T-helper 22 cell (primary cell): ENCODE measurements around the gene GREB1.

Experiments used
- DNase-seq: peaks from one replicate; pipeline ENCODE4 v3.0.0-alpha.2; 2020; ENCODE audit warnings: low read depth

Gene GREB1

GRCh38 chr2:11509657-11510360, 24.0 kb upstream of the GREB1 start:
- DNase-seq, result no peak

- DNase-seq, result no peak
Observed at GRCh38 chr2:11512431-11512830, 21.4 kb upstream of the GREB1 start.

DNA sequence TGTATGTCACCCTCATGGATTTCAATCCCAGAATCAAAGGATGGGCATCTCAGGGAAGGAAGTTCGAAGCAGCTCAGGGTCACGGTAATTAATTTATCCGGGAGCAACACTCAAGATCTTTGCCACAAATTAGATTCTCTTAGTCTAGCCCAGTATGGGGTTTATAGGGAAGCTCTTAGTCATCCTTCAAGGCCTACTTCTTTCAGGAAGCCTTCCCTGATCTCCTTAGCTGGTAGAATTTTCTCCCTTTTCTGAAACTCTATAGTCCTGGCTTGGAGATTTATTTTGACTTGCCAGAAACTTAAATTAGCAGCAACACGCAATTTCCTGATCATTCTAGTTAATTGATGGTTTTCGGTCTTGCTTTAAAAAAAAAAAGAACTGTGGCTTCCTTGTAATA, 20.5 kb upstream of the GREB1 start:
- no peak for DNase-seq

DNA sequence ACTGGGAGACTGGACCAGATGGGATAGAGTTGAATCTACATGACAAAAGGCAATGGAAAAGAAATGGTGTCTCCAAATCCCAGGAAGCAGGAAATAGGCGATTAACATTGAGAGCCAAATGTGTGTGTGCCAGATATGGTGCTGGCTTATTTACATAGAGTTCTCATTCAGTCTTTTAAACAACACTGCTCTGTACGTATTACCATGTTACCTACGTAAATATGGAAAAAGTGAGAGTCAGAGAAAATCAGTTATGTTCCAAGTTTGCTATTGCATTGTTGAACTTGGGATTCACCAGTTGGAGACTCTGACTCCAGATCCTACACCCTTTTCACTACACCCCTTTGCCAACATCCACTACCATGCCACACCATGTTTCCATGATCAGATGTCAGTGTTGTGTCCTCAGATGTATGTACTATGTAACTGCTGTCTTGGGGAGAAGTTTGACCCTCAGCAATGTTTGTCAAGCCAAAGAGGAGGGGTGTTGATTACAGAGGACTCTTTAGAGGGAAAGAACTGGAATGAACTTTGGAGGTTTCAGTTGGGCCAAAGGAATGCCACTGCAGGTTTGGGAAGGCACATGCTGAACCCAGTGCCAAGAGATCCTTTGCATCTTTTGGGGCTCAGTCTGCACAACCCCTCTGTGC, 19.6 kb upstream of the GREB1 start:
- DNase-seq, result no peak

GRCh38 chr2:11514904-11515303, 18.9 kb upstream of the GREB1 start:
- DNase-seq, result no peak

DNA sequence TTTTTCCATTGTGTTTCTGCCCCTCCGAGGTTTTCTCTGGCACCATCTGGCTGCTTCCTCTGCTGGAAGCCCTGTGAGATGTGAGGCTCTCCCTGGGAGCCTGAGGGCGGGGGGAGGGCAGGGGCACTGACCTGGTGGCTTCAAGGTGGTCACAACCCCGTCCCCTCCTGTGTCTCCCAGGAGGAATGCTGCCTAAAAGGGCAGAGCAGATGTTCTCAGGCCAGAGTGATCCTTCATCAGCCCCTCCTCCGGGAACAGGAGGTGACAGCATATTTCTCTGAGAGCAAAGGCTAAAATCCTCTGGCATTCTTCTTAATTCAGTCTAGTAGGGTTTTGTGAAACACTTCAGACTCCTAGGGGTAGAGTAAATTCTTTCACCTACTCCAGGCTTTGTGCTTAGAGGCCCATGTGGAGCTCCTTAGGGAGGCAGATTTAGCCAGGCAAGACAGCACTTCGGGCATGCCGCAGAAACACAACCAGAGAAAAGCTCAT, 18.3 kb upstream of the GREB1 start:
- no peak for DNase-seq

DNA sequence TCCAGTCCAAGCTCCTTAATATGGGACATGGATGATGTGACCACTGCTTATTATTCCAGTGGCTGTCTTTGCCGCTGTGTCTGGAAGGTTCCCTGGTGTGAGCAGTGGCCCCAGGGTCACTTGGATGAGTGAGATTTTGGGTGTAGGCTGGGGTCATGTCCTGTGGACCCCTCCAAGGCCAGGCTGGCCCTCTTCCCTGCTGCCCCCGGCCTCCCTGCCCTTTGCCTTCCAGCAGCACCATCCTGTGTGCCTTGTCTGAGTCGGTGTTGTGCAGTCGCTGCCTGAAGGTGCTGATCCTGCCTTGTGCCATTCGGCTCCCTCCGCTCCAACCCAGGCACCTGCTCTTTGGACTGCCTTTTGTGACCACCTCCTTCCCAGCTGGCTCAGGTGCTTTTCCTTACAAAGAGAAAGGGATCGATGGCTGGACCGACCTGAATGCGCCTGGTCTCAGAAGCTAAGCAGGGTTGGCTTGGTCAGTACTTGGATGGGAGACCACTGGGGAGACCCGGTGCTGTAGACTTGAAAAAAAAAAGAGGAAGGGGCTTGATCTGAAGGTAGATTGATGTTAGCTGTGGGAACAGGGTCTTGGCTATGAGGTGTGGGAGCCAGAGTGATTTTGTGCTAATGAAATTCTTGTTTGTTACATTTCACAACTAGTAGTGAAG, 16.7 kb upstream of the GREB1 start:
- DNase-seq, result no peak

DNA sequence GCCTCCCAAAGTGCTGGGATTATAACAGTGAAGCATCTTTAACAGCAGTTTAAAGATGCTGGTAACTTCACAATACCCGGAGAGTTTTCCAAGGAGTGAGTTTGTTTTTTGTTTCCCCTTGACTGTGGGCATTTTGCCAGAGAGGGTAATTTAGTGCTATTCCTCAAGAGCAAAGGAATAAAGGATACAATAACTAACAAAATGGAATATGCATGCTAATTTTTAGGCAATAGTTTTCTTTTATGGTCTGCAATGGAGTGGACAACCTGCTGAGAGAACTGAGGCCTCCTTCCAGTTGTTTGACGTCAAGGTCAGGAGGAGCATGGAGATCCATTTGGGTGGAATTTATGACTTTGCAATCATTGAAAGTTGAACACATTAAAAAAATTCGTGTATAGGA, 15.9 kb upstream of the GREB1 start:
- no peak for DNase-seq

DNA sequence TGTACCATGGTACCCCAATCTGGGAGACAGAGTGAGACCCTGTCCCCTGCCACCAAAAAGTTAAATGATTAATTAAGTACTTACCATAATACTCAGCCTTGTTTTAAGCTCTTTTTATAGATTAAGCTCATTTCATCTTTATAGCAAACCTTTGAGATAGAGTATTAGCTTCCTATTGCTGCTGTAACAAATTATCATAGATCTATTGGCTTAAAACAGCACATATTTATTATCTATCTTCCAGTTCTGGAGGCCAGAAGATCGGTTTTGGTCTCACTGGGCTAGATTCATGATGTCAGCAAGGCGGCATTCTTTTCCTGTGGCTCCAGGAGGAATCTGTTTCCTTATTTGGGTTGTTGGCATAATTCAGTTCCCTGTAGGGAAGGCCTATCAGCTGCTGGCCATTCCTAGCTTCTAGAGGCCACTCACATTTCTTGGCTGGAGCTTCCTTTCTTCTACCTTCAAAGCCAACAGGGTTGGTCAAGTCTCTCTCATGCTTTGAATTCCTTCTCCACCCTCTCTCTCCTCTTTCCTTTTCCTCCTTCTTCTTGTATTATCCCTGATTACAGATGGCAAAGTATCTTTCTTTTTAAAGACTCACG, 13.7 kb upstream of the GREB1 start:
- DNase-seq, result no peak

GRCh38 chr2:11521775-11522174, 12.1 kb upstream of the GREB1 start:
- DNase-seq, result no peak

DNA sequence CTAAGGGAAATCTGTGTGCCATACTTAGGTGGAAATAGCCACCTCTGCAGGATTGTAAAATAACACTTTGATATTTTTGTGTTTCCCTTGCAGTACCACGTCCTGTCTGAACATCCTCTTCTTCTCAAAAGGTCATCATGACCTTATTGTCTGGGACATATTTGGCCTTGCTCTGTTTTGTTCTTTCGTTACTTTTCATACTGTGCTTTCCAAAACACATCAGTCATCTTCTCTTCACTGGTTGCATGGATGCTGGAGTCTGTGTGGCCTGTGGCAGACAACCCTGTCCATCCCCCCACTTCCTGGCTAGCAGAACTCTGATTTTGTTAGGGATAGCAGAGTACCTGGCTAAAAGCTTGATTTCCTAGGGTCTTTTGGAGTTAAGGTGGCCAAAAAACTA, 9.4 kb upstream of the GREB1 start:
- DNase-seq, result no peak

DNA sequence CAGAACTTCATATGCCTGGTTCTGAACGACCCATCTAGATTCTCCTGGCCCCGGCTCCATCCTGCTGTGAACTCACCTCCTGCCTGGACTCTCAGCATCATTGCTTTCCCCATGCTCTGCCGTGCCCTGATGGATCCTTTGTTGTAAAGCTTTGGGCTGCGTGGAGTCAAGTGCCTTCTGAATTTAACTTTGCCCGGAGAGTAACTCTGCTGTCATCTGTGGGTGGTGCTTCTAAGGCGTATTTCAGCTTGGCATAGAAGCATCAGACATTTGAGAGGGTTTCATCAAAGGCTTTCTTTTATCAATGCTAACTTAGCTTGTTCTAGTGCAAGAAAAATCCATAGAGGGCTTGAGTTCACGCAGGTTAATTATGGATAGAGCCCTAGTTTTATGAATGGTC, 8.1 kb upstream of the GREB1 start:
- DNase-seq, result no peak

DNA sequence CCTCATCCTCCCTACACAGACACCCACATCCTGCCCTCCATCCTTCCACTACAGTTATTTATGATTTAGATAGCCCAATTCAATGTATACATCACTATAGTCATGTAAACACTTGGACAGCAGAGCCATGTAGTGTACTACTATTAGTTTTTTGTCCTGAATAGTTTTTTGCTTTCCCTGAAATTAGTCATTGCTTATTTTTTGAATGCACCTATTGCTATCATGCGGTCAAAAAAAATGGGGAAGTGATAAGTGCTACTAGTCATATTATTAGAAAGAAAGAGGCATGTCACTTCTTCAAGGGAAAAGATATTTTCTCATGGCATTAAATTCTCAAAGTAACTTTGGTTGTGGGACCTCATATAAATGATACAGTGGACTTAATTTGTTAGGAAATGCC, 6.8 kb upstream of the GREB1 start:
- DNase-seq, result no peak

DNA sequence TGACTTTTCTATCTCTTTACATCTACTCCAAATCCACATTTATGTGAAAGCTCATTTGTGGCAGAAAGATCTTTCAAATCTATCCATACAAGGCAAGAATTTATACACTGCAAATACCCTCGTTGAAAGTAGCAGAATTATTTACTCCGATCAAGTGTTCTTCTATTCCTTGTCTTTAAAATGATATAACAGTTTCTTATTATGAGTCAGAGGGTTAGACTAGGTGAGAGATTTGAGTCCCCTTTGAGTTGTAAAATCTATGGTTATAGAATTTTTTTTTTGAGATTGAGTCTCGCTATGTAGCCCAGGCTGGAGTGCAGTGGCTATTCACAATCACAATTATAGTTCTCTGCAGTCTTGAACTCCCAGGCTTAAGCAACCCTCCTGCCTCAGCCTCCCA, 5.6 kb upstream of the GREB1 start:
- no peak for DNase-seq

- no peak for DNase-seq
Observed at GRCh38 chr2:11530864-11531465, 2.9 kb upstream of the GREB1 start.

GRCh38 chr2:11532416-11533055, 1.3 kb upstream of the GREB1 start:
- no peak for DNase-seq

DNA sequence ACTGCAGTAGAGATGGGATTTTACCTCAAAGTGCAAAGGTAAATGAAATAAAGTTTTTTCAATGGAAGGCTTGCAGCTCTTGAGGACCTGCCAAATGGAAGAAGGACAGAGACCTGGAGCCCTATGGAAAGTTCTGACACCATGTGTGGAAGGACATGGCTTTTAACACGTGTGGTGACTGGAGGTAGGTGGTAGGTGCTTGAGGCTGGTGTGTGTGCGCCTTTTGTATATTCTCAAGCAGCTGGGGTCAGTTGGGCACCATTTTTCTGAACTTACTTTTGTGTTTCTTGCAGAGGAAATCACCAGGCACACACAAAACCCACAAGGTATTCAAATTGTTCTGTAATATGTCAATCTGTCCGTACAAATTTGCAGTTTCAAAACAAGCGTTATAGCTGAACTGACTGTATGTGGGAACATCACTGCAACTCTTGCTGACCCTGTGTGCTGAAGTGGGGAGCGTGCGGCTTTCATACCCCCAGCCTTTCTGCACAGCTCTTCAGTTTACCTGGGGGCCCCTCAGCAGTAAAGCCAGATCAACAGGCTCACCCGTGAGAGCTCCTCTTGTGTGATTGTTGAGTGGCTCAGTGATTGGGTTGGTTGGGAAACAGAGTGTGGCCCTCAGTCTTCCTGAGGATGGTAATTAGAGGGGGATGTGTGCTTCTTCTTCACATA, 363 bp downstream of the GREB1 start:
- no peak for DNase-seq

DNA sequence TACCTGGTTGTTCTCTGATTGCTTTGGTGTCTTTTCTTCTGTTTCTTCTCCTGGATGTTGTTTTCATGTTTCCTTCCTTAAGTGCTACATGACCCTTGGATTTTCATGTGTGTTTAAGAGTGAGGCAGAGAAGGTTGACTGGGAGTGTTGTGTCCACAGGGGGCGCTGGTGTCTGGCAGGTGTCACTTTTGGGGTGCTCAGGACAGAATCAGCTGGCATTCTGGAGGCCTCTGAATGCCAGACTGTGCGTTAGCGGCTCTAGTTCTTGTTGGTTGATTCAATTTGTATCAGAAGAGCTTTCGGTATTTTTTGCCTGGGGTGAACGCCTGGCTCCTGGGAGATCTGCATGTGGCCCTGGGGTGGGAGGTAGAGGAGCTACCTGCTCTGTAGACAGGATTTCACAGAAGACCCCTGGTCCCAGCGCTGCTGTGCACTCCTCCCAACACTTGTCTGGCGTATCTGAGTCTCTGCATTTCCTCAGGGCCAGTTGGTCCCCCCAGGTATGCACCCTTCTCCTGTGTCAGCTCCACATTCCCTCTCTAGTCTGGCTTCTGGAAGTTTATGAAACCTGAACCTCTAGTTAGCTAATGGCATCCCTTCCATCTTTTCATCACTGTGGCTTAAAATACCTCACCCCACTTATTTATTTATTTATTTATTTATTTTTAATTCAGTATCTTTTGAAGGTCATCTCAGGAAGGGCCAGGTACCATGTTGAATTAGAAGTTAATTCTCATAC, 1.1 kb downstream of the GREB1 start:
- no peak for DNase-seq

DNA sequence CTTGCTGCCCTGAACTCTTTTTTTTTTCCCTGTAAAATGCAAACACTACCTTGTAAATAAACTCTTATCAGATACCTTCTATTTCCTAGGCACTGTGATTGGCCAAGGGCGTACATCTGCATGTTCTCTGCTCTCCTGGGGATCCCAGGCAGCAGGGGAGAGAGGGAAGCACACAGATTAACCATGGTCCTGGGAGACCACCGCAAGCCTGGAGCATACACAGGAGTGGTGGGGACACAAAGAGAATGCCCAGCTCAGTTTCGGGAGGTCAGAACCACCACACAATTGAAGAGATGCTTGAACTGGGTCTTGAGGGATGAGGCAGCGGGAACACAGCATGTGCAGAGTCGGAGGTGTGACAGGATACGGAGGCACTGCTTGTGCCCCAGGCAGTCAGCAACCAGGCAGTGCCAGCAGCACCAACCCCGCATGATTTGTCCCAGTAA, 2.1 kb downstream of the GREB1 start:
- DNase-seq, result no peak

GRCh38 chr2:11537951-11538350, 4.1 kb downstream of the GREB1 start:
- no peak for DNase-seq
